HL-60 (cell line): ENCODE data around the gene CBX3.
"Not testable (repeated sequence)": the region's sequence is repeated elsewhere in the genome, so short reads cannot be mapped to it uniquely, and the experiment has no call there.

ENCODE experiments used
- DNase-seq, 2 experiments: peaks; one replicate each; pipeline ENCODE4 v3.0.0-alpha.2; 2010 to 2020; ENCODE audit warnings: low read depth in 1 of 2, low spot score in 1 of 2
- H3K27ac ChIP-seq: fragments of 250-450 bp; sonication (Bioruptor Pico); replicated peaks from 2 replicates; pipeline ENCODE4 v1.5.1; 2020; ENCODE audit warnings: mild to moderate bottlenecking, moderate library complexity
- H3K27me3 ChIP-seq: fragments of 250-450 bp; sonication (Bioruptor Pico); 2 replicates; pipeline ENCODE4 v1.5.1; 2021; ENCODE audit warnings: mild to moderate bottlenecking, moderate library complexity; ENCODE audit not compliant: insufficient read depth, poor library complexity, severe bottlenecking
- H3K4me3 ChIP-seq: replicated peaks from 2 replicates; pipeline ENCODE4 v1.5.1; 2011; ENCODE audit warnings: mild to moderate bottlenecking, control low read depth, low read length; ENCODE audit not compliant: insufficient read depth
- GABPA ChIP-seq: IDR thresholded peaks from 2 replicates; pipeline ENCODE4 v1.6.1; 2012; ENCODE audit warnings: low read depth
- POLR2AphosphoS5 ChIP-seq: IDR thresholded peaks from 2 replicates; pipeline ENCODE4 v1.6.1; 2012; ENCODE audit warnings: low read depth
- SPI1 ChIP-seq: IDR thresholded peaks from 2 replicates; pipeline ENCODE4 v1.6.1; 2012; ENCODE audit warnings: low read depth, mild to moderate bottlenecking, borderline replicate concordance
- TF ChIP-seq, protein P1 (sequence below): IDR thresholded peaks from one replicate; pipeline ENCODE4 v1.5.1; 2011; ENCODE audit warnings: low read length, control low read depth, inconsistent platforms; ENCODE audit not compliant: insufficient read depth
- TF ChIP-seq, protein P2 (sequence below): IDR thresholded peaks from 2 replicates; pipeline ENCODE4 v1.6.1; 2012; ENCODE audit warnings: low read depth; ENCODE audit not compliant: insufficient replicate concordance

The CBX3 gene

GRCh38 chr7:26157520-26158105 lies 43.9 kb upstream of the CBX3 start:
- no peak for TF ChIP-seq SPI1
- no peak for DNase-seq
- H3K27ac ChIP-seq, result no peak overlapping the region

GRCh38 chr7:26159243-26159642 lies 42.3 kb upstream of the CBX3 start:
- no peaks in the 10 kb centered on the region for H3K27me3 ChIP-seq
- H3K27ac ChIP-seq, result no peak overlapping the region
- TF ChIP-seq, protein P1, sequence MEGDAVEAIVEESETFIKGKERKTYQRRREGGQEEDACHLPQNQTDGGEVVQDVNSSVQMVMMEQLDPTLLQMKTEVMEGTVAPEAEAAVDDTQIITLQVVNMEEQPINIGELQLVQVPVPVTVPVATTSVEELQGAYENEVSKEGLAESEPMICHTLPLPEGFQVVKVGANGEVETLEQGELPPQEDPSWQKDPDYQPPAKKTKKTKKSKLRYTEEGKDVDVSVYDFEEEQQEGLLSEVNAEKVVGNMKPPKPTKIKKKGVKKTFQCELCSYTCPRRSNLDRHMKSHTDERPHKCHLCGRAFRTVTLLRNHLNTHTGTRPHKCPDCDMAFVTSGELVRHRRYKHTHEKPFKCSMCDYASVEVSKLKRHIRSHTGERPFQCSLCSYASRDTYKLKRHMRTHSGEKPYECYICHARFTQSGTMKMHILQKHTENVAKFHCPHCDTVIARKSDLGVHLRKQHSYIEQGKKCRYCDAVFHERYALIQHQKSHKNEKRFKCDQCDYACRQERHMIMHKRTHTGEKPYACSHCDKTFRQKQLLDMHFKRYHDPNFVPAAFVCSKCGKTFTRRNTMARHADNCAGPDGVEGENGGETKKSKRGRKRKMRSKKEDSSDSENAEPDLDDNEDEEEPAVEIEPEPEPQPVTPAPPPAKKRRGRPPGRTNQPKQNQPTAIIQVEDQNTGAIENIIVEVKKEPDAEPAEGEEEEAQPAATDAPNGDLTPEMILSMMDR, result no peak
- TF ChIP-seq GABPA (no peak), SPI1 (no peak), POLR2AphosphoS5 (no peak)
- TF ChIP-seq, protein P2, sequence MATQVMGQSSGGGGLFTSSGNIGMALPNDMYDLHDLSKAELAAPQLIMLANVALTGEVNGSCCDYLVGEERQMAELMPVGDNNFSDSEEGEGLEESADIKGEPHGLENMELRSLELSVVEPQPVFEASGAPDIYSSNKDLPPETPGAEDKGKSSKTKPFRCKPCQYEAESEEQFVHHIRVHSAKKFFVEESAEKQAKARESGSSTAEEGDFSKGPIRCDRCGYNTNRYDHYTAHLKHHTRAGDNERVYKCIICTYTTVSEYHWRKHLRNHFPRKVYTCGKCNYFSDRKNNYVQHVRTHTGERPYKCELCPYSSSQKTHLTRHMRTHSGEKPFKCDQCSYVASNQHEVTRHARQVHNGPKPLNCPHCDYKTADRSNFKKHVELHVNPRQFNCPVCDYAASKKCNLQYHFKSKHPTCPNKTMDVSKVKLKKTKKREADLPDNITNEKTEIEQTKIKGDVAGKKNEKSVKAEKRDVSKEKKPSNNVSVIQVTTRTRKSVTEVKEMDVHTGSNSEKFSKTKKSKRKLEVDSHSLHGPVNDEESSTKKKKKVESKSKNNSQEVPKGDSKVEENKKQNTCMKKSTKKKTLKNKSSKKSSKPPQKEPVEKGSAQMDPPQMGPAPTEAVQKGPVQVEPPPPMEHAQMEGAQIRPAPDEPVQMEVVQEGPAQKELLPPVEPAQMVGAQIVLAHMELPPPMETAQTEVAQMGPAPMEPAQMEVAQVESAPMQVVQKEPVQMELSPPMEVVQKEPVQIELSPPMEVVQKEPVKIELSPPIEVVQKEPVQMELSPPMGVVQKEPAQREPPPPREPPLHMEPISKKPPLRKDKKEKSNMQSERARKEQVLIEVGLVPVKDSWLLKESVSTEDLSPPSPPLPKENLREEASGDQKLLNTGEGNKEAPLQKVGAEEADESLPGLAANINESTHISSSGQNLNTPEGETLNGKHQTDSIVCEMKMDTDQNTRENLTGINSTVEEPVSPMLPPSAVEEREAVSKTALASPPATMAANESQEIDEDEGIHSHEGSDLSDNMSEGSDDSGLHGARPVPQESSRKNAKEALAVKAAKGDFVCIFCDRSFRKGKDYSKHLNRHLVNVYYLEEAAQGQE, result no peak
- DNase-seq, result no peak
- no peak overlapping the region for H3K4me3 ChIP-seq

More at GRCh38 chr7:26157520-26158105, 43.9 kb upstream of the CBX3 start:
- Histone ChIP-seq H3K4me3 (no peak overlapping the region), H3K27me3 (peaks cover 2% of the 10 kb centered on the region)

- DNase-seq, result no peak
- H3K4me3 ChIP-seq, result no peak overlapping the region
- TF ChIP-seq, protein P2, result no peak
- TF ChIP-seq POLR2AphosphoS5 (no peak), SPI1 (no peak), GABPA (no peak)
- TF ChIP-seq, protein P1, result no peak
- no peaks in the 10 kb centered on the region for H3K27me3 ChIP-seq
- no peak overlapping the region for H3K27ac ChIP-seq
These were observed 40.6 kb upstream of the CBX3 start for GRCh38 chr7:26160896-26161295.

GRCh38 chr7:26162431-26162830 lies 39.1 kb upstream of the CBX3 start:
- H3K27me3 ChIP-seq, result no peaks in the 10 kb centered on the region

GRCh38 chr7:26163804-26164203 lies 37.7 kb upstream of the CBX3 start:
- DNase-seq, H3K27me3 ChIP-seq, H3K4me3 ChIP-seq, H3K27ac ChIP-seq: not testable (repeated sequence)

More at GRCh38 chr7:26162431-26162830, 39.1 kb upstream of the CBX3 start:
- no peak overlapping the region for H3K27ac ChIP-seq
- DNase-seq, result no peak
- no peak overlapping the region for H3K4me3 ChIP-seq
- TF ChIP-seq, protein P1, result no peak
- TF ChIP-seq, protein P2, result no peak
- no peak for TF ChIP-seq GABPA
- TF ChIP-seq POLR2AphosphoS5, result no peak
- no peak for TF ChIP-seq SPI1
